GM12878 (cell line): ENCODE data around the gene AHCY.

Source experiments
- EP300 ChIP-seq, 2 experiments: fragments of 150-350 bp in 1 of 2; IDR thresholded peaks; 2 replicates each; pipeline ENCODE4 v1.6.1; 2011 to 2012; ENCODE audit warnings: low read depth in 2 of 2, low read length in 2 of 2, borderline replicate concordance in 1 of 2, improper control_type of control experiment in 1 of 2, inconsistent platforms in 1 of 2; ENCODE audit not compliant: control insufficient read depth in 1 of 2
- SUZ12 ChIP-seq: fragments of 200-600 bp; sonication (generic); IDR thresholded peaks from one replicate; pipeline ENCODE4 v1.6.1; 2018; ENCODE audit warnings: antibody characterized with exemption, mild to moderate bottlenecking; ENCODE audit not compliant: unreplicated experiment
- TF ChIP-seq, protein P1 (sequence below): IDR thresholded peaks from 2 replicates; pipeline ENCODE4 v1.6.1; 2011; ENCODE audit warnings: borderline replicate concordance, low read depth, mild to moderate bottlenecking, moderate library complexity, mixed read lengths, low read length; ENCODE audit not compliant: insufficient read depth; ENCODE audit errors: extremely low read length
- TF ChIP-seq, protein P2 (sequence below): IDR thresholded peaks from 2 replicates; pipeline ENCODE4 v1.6.1; 2012; ENCODE audit warnings: mild to moderate bottlenecking, low read depth, low read length
- TF ChIP-seq, protein P3 (sequence below), 3 experiments: IDR thresholded peaks in 2 of 3; conservative IDR thresholded peaks in 1 of 3; 2 replicates each; pipeline ENCODE4 v1.5.1; 2011; ENCODE audit warnings: low read depth in 3 of 3, low read length in 3 of 3, mild to moderate bottlenecking in 3 of 3, control low read depth in 2 of 3, moderate library complexity in 2 of 3, inconsistent platforms in 1 of 3, mixed read lengths in 1 of 3; ENCODE audit not compliant: control insufficient read depth in 2 of 3, insufficient read depth in 1 of 3; ENCODE audit errors: extremely low read depth in 1 of 3

DNA sequence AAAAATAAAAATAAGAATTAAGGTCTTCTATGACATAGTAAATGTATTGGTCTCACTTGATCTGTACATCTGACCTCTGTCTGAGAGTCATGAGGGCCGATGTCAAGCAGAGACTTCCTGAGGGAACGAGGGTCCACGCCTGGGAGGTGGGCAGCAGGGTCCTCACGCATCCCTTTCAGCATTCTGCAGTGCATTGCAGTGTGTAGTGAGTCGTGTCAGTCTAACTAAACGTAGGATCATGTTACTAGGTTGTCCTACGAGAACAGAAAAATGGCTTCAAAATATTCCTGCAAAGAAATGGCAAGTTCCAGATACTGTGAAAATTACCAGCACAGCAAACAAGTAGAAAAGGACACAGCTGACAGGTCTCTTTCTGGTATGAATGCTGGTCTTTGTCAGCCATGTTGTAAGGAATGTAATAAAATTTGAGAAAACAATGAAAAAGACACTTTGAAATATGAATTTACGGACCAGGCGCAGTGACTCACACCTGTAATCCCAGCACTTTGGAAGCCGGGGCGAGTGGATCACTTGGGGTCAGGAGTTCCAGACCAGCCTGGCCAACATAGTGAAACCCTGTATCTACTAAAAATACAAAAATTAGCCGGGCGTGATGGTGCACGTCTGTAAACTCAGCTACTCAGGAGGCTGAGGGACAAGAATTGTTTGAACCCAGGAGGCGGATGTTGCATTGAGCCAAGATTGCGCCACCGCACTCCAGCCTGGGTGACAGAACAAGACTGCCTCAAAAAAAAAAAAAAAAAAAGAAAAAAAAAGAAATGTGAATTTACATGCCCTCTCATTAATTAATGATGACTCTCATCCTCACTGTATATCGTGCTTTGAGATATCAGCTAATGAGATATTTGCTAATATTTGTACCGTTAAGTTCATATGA, 2.4 kb upstream of the AHCY start:
- TF ChIP-seq EP300 (IDR thresholded peaks at IDR 0.05; ENCODE audit: borderline replicate concordance in 1 of 2, control insufficient read depth in 1 of 2, low read depth in 2 of 2, low read length in 2 of 2) (no peak), SUZ12 (no peak)
- TF ChIP-seq, protein P1, sequence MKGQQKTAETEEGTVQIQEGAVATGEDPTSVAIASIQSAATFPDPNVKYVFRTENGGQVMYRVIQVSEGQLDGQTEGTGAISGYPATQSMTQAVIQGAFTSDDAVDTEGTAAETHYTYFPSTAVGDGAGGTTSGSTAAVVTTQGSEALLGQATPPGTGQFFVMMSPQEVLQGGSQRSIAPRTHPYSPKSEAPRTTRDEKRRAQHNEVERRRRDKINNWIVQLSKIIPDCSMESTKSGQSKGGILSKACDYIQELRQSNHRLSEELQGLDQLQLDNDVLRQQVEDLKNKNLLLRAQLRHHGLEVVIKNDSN, result no peak
- TF ChIP-seq, protein P2, sequence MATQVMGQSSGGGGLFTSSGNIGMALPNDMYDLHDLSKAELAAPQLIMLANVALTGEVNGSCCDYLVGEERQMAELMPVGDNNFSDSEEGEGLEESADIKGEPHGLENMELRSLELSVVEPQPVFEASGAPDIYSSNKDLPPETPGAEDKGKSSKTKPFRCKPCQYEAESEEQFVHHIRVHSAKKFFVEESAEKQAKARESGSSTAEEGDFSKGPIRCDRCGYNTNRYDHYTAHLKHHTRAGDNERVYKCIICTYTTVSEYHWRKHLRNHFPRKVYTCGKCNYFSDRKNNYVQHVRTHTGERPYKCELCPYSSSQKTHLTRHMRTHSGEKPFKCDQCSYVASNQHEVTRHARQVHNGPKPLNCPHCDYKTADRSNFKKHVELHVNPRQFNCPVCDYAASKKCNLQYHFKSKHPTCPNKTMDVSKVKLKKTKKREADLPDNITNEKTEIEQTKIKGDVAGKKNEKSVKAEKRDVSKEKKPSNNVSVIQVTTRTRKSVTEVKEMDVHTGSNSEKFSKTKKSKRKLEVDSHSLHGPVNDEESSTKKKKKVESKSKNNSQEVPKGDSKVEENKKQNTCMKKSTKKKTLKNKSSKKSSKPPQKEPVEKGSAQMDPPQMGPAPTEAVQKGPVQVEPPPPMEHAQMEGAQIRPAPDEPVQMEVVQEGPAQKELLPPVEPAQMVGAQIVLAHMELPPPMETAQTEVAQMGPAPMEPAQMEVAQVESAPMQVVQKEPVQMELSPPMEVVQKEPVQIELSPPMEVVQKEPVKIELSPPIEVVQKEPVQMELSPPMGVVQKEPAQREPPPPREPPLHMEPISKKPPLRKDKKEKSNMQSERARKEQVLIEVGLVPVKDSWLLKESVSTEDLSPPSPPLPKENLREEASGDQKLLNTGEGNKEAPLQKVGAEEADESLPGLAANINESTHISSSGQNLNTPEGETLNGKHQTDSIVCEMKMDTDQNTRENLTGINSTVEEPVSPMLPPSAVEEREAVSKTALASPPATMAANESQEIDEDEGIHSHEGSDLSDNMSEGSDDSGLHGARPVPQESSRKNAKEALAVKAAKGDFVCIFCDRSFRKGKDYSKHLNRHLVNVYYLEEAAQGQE, result no peak
- TF ChIP-seq, protein P3, sequence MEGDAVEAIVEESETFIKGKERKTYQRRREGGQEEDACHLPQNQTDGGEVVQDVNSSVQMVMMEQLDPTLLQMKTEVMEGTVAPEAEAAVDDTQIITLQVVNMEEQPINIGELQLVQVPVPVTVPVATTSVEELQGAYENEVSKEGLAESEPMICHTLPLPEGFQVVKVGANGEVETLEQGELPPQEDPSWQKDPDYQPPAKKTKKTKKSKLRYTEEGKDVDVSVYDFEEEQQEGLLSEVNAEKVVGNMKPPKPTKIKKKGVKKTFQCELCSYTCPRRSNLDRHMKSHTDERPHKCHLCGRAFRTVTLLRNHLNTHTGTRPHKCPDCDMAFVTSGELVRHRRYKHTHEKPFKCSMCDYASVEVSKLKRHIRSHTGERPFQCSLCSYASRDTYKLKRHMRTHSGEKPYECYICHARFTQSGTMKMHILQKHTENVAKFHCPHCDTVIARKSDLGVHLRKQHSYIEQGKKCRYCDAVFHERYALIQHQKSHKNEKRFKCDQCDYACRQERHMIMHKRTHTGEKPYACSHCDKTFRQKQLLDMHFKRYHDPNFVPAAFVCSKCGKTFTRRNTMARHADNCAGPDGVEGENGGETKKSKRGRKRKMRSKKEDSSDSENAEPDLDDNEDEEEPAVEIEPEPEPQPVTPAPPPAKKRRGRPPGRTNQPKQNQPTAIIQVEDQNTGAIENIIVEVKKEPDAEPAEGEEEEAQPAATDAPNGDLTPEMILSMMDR (IDR thresholded peaks at IDR 0.05 in 2 of 3, conservative IDR thresholded peaks at IDR 0.05 in 1 of 3; ENCODE audit: control insufficient read depth in 2 of 3, extremely low read depth in 1 of 3, insufficient read depth in 1 of 3, low read depth in 3 of 3, low read length in 3 of 3), result no peak
